Osteocyte (in vitro differentiated cells): ENCODE results near the gene ELAC2. TPM values are rescaled to one million over a fixed set of nuclear protein-coding genes. Genes with fewer than 3 reads are reported as not detected.

Experiments
- DNase-seq: peaks from one replicate; pipeline ENCODE4 v3.0.0; 2021; ENCODE audit warnings: mixed read lengths; ENCODE audit not compliant: unreplicated experiment; ENCODE audit errors: extremely low spot score
- H3K27ac Mint-ChIP-seq: one replicate; pipeline ENCODE4 v1.8.0; 2021; ENCODE audit warnings: mild to moderate bottlenecking, mixed read lengths; ENCODE audit not compliant: unreplicated experiment
- H3K27me3 Mint-ChIP-seq: one replicate; pipeline ENCODE4 v1.8.0; 2021; ENCODE audit warnings: mixed read lengths; ENCODE audit not compliant: unreplicated experiment
- H3K36me3 Mint-ChIP-seq: one replicate; pipeline ENCODE4 v1.8.0; 2021; ENCODE audit warnings: mixed read lengths; ENCODE audit not compliant: unreplicated experiment
- H3K4me1 Mint-ChIP-seq: one replicate; pipeline ENCODE4 v1.8.0; 2021; ENCODE audit warnings: mixed read lengths; ENCODE audit not compliant: unreplicated experiment
- H3K4me3 Mint-ChIP-seq: one replicate; pipeline ENCODE4 v1.8.0; 2021; ENCODE audit warnings: mild to moderate bottlenecking, moderate library complexity, mixed read lengths; ENCODE audit not compliant: unreplicated experiment
- H3K9me3 Mint-ChIP-seq: one replicate; pipeline ENCODE4 v1.8.0; 2021; ENCODE audit warnings: mixed read lengths; ENCODE audit not compliant: unreplicated experiment
- total RNA-seq: library from RNA; stranded (reverse); gene quantifications from 2 replicates; pipeline ENCODE4 v1.2.1, GENCODE V29; 2021
- TF ChIP-seq, protein P1 (sequence below): fragments of 200-600 bp; sonication (generic); IDR thresholded peaks from 2 replicates; pipeline ENCODE4 v1.5.0; 2021; ENCODE audit warnings: antibody characterized with exemption, mild to moderate bottlenecking, moderate library complexity

Gene ELAC2
- total RNA-seq, 1 donor from 2014 or later = 51.8 TPM

DNA sequence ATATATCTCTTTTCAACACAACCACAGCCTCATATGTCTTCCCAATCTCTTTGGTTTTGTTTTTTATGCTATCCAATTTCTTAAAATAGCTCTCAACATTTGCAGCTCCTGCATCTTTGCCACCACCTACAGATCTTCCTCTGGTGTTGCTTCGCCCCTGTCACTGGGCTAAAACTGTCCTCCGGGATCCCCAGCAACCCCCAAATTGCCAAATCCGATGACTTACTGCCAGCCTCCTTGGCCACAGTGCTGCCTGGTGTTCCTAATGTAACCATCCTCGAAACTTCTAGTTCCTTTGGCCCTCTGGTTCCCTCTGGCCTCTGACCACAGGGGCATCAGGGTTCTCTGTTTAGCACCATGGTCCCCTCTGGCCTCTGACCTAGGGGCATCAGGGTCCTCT lies 70.8 kb downstream of the ELAC2 start:
- TF ChIP-seq, protein P1, sequence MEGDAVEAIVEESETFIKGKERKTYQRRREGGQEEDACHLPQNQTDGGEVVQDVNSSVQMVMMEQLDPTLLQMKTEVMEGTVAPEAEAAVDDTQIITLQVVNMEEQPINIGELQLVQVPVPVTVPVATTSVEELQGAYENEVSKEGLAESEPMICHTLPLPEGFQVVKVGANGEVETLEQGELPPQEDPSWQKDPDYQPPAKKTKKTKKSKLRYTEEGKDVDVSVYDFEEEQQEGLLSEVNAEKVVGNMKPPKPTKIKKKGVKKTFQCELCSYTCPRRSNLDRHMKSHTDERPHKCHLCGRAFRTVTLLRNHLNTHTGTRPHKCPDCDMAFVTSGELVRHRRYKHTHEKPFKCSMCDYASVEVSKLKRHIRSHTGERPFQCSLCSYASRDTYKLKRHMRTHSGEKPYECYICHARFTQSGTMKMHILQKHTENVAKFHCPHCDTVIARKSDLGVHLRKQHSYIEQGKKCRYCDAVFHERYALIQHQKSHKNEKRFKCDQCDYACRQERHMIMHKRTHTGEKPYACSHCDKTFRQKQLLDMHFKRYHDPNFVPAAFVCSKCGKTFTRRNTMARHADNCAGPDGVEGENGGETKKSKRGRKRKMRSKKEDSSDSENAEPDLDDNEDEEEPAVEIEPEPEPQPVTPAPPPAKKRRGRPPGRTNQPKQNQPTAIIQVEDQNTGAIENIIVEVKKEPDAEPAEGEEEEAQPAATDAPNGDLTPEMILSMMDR = no peak
- H3K36me3 Mint-ChIP-seq = peaks cover 2% of the 10 kb centered on the region
- no peak for DNase-seq
- H3K27ac Mint-ChIP-seq = no peak overlapping the region
- no peaks in the 10 kb centered on the region for H3K27me3 Mint-ChIP-seq
- no peak overlapping the region for H3K4me3 Mint-ChIP-seq
- H3K9me3 Mint-ChIP-seq = no peaks in the 10 kb centered on the region
- no peaks in the 10 kb centered on the region for H3K4me1 Mint-ChIP-seq

Other genes starting within 250 kb of the ELAC2 start
- gene ARHGAP44, start 228.5 kb downstream of the ELAC2 start, total RNA-seq = 4.9 and 7.2 TPM in 2 replicates